NT2/D1 (cell line): ENCODE measurements around the gene ITCH.
"Not testable (repeated sequence)": the region's sequence is repeated elsewhere in the genome, so short reads cannot be mapped to it uniquely, and the experiment has no call there.

ENCODE experiments used
- DNase-seq: peaks from one replicate; pipeline ENCODE4 v3.0.0-alpha.2; 2011; ENCODE audit warnings: low read depth, low spot score
- H3K27me3 ChIP-seq: 2 replicates; pipeline ENCODE4 v1.6.0; 2011; ENCODE audit warnings: mild to moderate bottlenecking; ENCODE audit not compliant: insufficient read length, insufficient read depth
- H3K36me3 ChIP-seq: 2 replicates; pipeline ENCODE4 v1.6.1; 2011; ENCODE audit warnings: mild to moderate bottlenecking, low read length, mixed read lengths; ENCODE audit not compliant: insufficient read depth, insufficient read length
- H3K4me1 ChIP-seq: 2 replicates; pipeline ENCODE4 v1.5.1; 2011; ENCODE audit not compliant: insufficient read depth, insufficient read length
- H3K4me3 ChIP-seq: 2 replicates; pipeline ENCODE4 v1.5.1; 2011; ENCODE audit warnings: low read depth; ENCODE audit not compliant: insufficient read length
- H3K9ac ChIP-seq: 2 replicates; pipeline ENCODE4 v1.6.0; 2011; ENCODE audit warnings: low read depth; ENCODE audit not compliant: insufficient read length
- H3K9me3 ChIP-seq: 2 replicates; pipeline ENCODE4 v1.5.1; 2011; ENCODE audit warnings: mild to moderate bottlenecking, low read length; ENCODE audit not compliant: insufficient read depth
- SUZ12 ChIP-seq: IDR thresholded peaks from 2 replicates; pipeline ENCODE4 v1.6.1; 2011; ENCODE audit not compliant: insufficient read length, insufficient read depth; ENCODE audit errors: extremely low read depth
- YY1 ChIP-seq: IDR thresholded peaks from 2 replicates; pipeline ENCODE4 v1.6.1; 2011; ENCODE audit not compliant: insufficient read length, insufficient read depth
- ZNF274 ChIP-seq: IDR thresholded peaks from 2 replicates; pipeline ENCODE4 v1.6.1; 2011; ENCODE audit warnings: mild to moderate bottlenecking, low read depth, low read length

ITCH gene

DNA sequence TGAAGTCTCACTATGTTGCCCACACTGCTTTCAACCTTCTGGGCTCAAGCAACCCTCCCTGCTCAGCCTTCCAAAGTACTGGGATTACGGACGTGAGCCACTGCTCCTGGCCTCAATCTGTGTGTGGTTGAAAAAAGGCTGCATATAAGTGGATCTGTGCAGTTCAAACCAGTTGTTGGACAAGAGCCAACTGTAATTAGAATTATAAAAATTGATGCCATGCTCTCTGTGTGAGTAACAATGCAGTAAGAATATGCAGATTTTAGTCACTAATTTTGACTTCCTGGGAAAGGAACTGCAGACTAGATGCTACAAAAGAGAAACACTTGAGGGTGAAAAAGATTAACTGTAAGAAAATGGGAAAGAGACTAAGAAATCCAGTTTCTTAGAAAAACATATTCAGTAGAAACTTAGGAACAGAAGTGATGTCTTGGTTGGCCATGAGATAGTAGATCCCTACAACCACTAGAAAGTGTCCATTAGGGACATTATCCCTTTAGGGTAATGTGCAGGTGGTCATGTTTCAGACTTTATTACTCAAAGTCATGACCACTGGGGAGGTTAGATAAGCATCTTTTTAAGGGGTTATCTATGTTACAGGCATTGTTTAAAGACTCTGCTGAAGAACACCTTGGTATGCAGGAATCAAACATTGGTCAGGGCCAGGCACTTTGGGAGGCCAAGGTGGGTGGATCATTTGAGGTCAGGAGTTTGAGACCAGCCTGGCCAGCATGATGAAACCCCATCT is 26.3 kb downstream of the ITCH start:
- peaks cover 41% of the 10 kb centered on the region for H3K36me3 ChIP-seq
- DNase-seq, result no peak
- TF ChIP-seq ZNF274 (no peak), YY1 (no peak), SUZ12 (no peak)
- H3K9me3 ChIP-seq, result no peaks in the 10 kb centered on the region
- H3K27me3 ChIP-seq, result no peaks in the 10 kb centered on the region
- no peak overlapping the region for H3K9ac ChIP-seq
- H3K4me1 ChIP-seq, result no peaks in the 10 kb centered on the region
- H3K4me3 ChIP-seq, result no peak overlapping the region

DNA sequence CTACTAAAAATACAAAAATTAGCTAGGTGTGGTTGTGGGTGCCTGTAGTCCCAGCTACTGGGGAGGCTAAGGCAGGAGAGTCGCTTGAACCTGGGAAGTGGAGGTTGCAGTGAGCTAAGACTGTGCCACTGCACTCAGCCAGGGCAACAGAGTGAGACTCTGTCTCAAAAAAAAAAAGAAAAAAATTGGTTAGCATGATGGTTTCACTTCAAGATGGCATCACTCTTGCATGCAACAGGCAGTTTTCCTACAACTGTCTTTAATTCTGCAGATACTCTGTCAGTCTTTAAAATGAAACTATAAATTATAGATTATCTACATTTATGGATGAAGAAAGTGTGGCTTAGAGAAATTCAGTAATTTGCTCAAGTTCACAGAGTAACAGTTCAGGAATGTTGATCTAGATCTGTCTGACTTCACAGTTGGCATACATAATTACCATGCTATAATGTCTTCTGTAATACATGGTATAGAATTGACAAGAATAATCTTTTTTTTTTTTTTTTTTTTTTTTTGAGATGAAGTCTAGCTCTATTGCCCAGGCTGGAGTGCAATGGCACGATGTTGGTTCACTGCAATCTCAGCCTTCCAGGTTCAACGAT is 27.0 kb downstream of the ITCH start:
- DNase-seq, result no peak
- Histone ChIP-seq H3K4me3 (no peak overlapping the region), H3K9ac (no peak overlapping the region), H3K4me1 (no peaks in the 10 kb centered on the region), H3K36me3 (peaks cover 44% of the 10 kb centered on the region), H3K27me3 (no peaks in the 10 kb centered on the region), H3K9me3 (no peaks in the 10 kb centered on the region)
- no peak for TF ChIP-seq SUZ12
- TF ChIP-seq YY1, result no peak
- TF ChIP-seq ZNF274, result no peak

DNA sequence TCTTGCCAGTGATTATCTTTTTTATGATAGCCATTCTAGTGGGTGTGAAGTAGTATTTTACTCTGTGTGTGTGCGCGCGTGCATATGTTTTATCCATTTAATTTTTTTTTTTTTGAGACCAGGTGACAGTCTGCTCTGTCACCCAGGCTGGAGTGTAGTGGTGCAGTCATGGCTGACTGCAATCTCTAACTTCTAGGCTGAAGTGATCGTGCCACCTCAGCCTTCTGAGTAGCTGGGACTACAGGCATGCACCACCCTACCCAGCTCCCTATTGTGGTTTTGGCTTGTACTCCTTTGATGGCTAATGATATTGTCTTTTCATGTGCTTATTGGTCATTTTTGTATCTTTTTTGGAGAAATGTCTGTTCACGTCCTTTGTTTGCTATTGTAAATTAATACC is 33.3 kb downstream of the ITCH start:
- Histone ChIP-seq H3K4me1 (no peaks in the 10 kb centered on the region), H3K27me3 (no peaks in the 10 kb centered on the region), H3K9ac (no peak overlapping the region), H3K4me3 (no peak overlapping the region), H3K9me3 (no peaks in the 10 kb centered on the region), H3K36me3 (peaks cover 58% of the 10 kb centered on the region)
- TF ChIP-seq ZNF274, result no peak
- DNase-seq, result no peak

DNA sequence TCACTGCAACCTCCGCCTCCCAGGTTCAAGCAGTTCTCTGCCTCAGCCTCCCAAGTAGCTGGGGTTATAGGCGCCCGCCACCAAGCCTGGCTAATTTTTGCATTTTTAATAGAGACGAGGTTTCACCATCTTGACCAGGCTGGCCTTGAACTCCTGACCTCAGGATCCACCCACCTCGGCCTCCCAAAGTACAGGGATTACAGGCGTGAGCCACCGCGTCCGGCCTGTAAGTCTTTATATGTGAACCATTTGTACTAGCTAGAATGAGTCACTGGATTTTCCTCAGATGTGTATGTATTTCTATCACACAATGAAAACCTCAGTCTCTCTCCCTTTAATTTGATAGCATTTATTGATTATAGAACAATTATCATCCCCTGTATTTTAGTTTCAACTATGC is 34.0 kb downstream of the ITCH start:
- H3K9ac ChIP-seq, result no peak overlapping the region
- H3K27me3 ChIP-seq, result no peaks in the 10 kb centered on the region
- no peaks in the 10 kb centered on the region for H3K9me3 ChIP-seq
- no peak for DNase-seq
- no peak overlapping the region for H3K4me3 ChIP-seq
- TF ChIP-seq SUZ12 (no peak), ZNF274 (no peak), YY1 (no peak)
- no peaks in the 10 kb centered on the region for H3K4me1 ChIP-seq
- H3K36me3 ChIP-seq, result peaks cover 62% of the 10 kb centered on the region

DNA sequence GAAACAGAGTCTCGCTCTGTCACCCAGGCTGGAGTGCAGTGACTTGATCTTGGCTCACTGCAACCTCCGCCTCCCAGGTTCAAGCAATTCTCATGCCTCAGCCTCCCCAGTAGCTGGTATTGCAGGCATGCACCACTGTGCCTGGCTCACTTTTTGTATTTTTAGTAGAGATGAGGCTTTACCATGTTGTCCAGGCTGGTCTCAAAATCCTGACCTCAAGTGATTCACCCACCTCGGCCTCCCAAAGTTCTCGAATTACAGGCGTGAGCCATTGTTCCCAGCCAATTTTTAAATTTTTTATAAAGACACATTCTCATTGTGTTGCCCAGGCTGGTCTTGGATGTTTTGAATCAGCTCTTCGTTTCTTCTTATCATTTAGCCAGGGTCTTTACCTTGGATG is 37.7 kb downstream of the ITCH start:
- H3K9me3 ChIP-seq, H3K9ac ChIP-seq, H3K4me3 ChIP-seq, H3K4me1 ChIP-seq, H3K27me3 ChIP-seq, DNase-seq: not testable (repeated sequence)
- peaks cover 34% of the 10 kb centered on the region for H3K36me3 ChIP-seq

DNA sequence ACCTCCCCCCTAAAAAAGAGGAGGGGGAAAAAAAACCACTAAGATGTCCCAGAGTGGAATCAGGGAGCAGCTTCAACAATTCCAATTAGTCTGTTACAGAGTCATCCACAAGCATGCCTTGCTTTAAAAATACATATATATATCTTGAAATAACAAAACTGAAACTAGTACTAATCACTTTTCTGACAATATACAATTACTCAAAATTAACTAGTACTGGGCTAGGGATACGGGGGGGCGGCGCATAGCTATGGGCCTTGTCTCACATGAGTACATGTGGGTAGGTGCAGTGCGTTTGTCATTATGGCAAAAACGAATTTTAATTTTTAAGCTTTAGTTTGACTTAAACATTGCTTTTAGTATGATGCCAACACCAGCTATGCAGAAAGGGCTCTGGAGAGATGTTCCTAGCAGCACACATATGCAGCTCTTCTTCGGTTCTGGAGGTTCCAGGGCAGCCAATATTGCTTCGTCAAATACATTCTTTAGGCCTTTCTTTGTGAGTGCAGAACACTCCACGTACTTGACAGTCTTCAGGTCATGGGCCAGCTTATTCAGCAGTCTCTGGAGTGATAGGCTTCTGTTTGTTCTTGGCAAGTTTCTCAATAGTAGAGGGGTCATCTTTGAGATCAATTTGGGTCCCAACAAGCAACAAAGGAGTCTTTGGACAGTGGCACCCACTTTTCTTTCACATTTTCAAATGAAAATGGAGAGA is 38.8 kb downstream of the ITCH start:
- no peak for TF ChIP-seq ZNF274
- TF ChIP-seq YY1, result no peak
- no peak for TF ChIP-seq SUZ12
- Histone ChIP-seq H3K9me3 (no peaks in the 10 kb centered on the region), H3K4me1 (no peaks in the 10 kb centered on the region), H3K36me3 (peaks cover 30% of the 10 kb centered on the region), H3K4me3 (no peak overlapping the region), H3K9ac (no peak overlapping the region), H3K27me3 (no peaks in the 10 kb centered on the region)
- no peak for DNase-seq

DNA sequence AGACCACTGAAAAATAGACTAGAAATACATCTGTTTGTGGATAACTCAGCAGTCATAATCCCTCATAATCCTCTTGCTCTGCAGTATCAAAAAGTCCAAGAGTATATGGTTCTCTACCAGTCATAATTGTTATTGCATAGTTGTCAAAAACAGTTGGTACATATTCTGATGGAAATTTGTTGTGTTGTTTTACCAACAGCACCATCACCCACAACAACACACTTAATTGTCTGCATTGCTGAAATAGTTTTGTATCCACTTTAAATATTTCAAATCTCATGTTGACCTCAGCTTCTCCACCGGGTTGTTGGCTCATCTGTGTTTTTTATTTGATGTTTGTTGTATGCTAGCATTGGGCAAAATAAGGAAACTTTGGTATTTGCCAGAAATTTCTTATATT is 39.4 kb downstream of the ITCH start:
- Histone ChIP-seq H3K9ac (no peak overlapping the region), H3K4me3 (no peak overlapping the region), H3K4me1 (no peaks in the 10 kb centered on the region), H3K36me3 (peaks cover 32% of the 10 kb centered on the region), H3K9me3 (no peaks in the 10 kb centered on the region), H3K27me3 (no peaks in the 10 kb centered on the region)
- TF ChIP-seq YY1 (no peak), ZNF274 (no peak), SUZ12 (no peak)
- DNase-seq, result no peak
